IPS DF 6.9 (cell line): ENCODE results near the gene UBE2D2.

ENCODE experiments used
- DNase-seq: peaks from one replicate; pipeline ENCODE4 v3.0.0-alpha.2; 2013; ENCODE audit warnings: low read depth, low spot score
- H3K27ac ChIP-seq: one replicate; pipeline ENCODE4 v1.5.1; 2013; ENCODE audit warnings: low read length, control low read depth
- H3K27me3 ChIP-seq: 2 replicates; pipeline ENCODE4 v1.6.1; 2013; ENCODE audit warnings: mild to moderate bottlenecking, low read length; ENCODE audit not compliant: control insufficient read depth, insufficient read depth
- H3K36me3 ChIP-seq: 2 replicates; pipeline ENCODE4 v1.6.1; 2013; ENCODE audit warnings: low read length; ENCODE audit not compliant: control insufficient read depth, insufficient read depth
- H3K4me1 ChIP-seq: 2 replicates; pipeline ENCODE4 v1.6.1; 2013; ENCODE audit warnings: low read length; ENCODE audit not compliant: control insufficient read depth, insufficient read depth
- H3K4me3 ChIP-seq: 2 replicates; pipeline ENCODE4 v1.5.1; 2013; ENCODE audit warnings: mild to moderate bottlenecking, low read length
- H3K9me3 ChIP-seq: 2 replicates; pipeline ENCODE4 v1.6.1; 2013; ENCODE audit warnings: low read length, inconsistent platforms; ENCODE audit not compliant: control insufficient read depth, insufficient read depth
- WGBS: extraction: QIAGEN DNeasy Blood & Tissue Kit; methylation state at CpG from one replicate; pipeline ENCODE4 v1.1.7; 2013; ENCODE audit warnings: mixed read lengths, missing lambda C conversion rate; ENCODE audit not compliant: insufficient read length, insufficient coverage; 5-methylcytosine and 5-hydroxymethylcytosine counted together

The UBE2D2 gene

GRCh38 chr5:139636207-139636792 is 75.2 kb downstream of the UBE2D2 start:
- Histone ChIP-seq H3K9me3 (no peaks in the 10 kb centered on the region), H3K4me3 (no peak overlapping the region), H3K27ac (no peak overlapping the region), H3K36me3 (no peaks in the 10 kb centered on the region), H3K27me3 (no peaks in the 10 kb centered on the region), H3K4me1 (peaks cover 29% of the 10 kb centered on the region)
- WGBS: no CpG with 5 or more reads among the region's 2 CpGs
- no peak for DNase-seq

GRCh38 chr5:139636975-139637408 is 75.9 kb downstream of the UBE2D2 start:
- no peaks in the 10 kb centered on the region for H3K36me3 ChIP-seq
- WGBS: no CpG with 5 or more reads among the region's 6 CpGs
- no peak for DNase-seq

GRCh38 chr5:139637438-139638089 is 76.4 kb downstream of the UBE2D2 start:
- no CpG with 5 or more reads among the region's 62 CpGs for WGBS
- DNase-seq: no peak
- H3K9me3 ChIP-seq: no peaks in the 10 kb centered on the region
- no peaks in the 10 kb centered on the region for H3K36me3 ChIP-seq
- H3K27ac ChIP-seq: no peak overlapping the region
- H3K4me3 ChIP-seq: peak overlapping the region; percentile 64; the same call in 1 of the 2 replicates
- no peaks in the 10 kb centered on the region for H3K27me3 ChIP-seq
- peaks cover 29% of the 10 kb centered on the region for H3K4me1 ChIP-seq

More at GRCh38 chr5:139636975-139637408, 75.9 kb downstream of the UBE2D2 start:
- Histone ChIP-seq H3K27me3 (no peaks in the 10 kb centered on the region), H3K4me1 (peaks cover 29% of the 10 kb centered on the region), H3K4me3 (peak overlapping the region; percentile 13; the same call in 1 of the 2 replicates), H3K9me3 (no peaks in the 10 kb centered on the region), H3K27ac (no peak overlapping the region)

- Histone ChIP-seq H3K27ac (no peak overlapping the region), H3K4me1 (peaks cover 31% of the 10 kb centered on the region)
- no CpG with 5 or more reads among the region's 23 CpGs for WGBS
Measured at GRCh38 chr5:139638090-139638735, 77.1 kb downstream of the UBE2D2 start.

GRCh38 chr5:139638736-139639618 is 77.8 kb downstream of the UBE2D2 start:
- H3K36me3 ChIP-seq: no peaks in the 10 kb centered on the region
- peaks cover 31% of the 10 kb centered on the region for H3K4me1 ChIP-seq
- H3K27me3 ChIP-seq: no peaks in the 10 kb centered on the region
- no peak overlapping the region for H3K4me3 ChIP-seq
- no peaks in the 10 kb centered on the region for H3K9me3 ChIP-seq
- no peak for DNase-seq
- WGBS: no CpG with 5 or more reads among the region's 12 CpGs
- no peak overlapping the region for H3K27ac ChIP-seq

More at GRCh38 chr5:139638090-139638735, 77.1 kb downstream of the UBE2D2 start:
- Histone ChIP-seq H3K9me3 (no peaks in the 10 kb centered on the region), H3K27me3 (no peaks in the 10 kb centered on the region), H3K36me3 (no peaks in the 10 kb centered on the region), H3K4me3 (peak overlapping the region; percentile 64; the same call in 1 of the 2 replicates)
- DNase-seq: no peak

- WGBS: no CpG with 5 or more reads among the region's 11 CpGs
- Histone ChIP-seq H3K4me1 (peaks cover 31% of the 10 kb centered on the region), H3K27ac (no peak overlapping the region), H3K9me3 (no peaks in the 10 kb centered on the region), H3K4me3 (no peak overlapping the region), H3K27me3 (no peaks in the 10 kb centered on the region), H3K36me3 (no peaks in the 10 kb centered on the region)
- no peak for DNase-seq
Measured at GRCh38 chr5:139639619-139640380, 78.7 kb downstream of the UBE2D2 start.

GRCh38 chr5:139640421-139641115 is 79.4 kb downstream of the UBE2D2 start:
- WGBS: no CpG with 5 or more reads among the region's 13 CpGs
- Histone ChIP-seq H3K4me3 (no peak overlapping the region), H3K9me3 (no peaks in the 10 kb centered on the region), H3K36me3 (no peaks in the 10 kb centered on the region), H3K4me1 (peaks cover 31% of the 10 kb centered on the region), H3K27ac (no peak overlapping the region), H3K27me3 (no peaks in the 10 kb centered on the region)
- DNase-seq: no peak

- no peak overlapping the region for H3K27ac ChIP-seq
- no peak overlapping the region for H3K4me3 ChIP-seq
- no peaks in the 10 kb centered on the region for H3K36me3 ChIP-seq
- no peaks in the 10 kb centered on the region for H3K9me3 ChIP-seq
- no peak for DNase-seq
- WGBS: no CpG with 5 or more reads among the region's 6 CpGs
- H3K4me1 ChIP-seq: peaks cover 26% of the 10 kb centered on the region
- peaks cover 3% of the 10 kb centered on the region for H3K27me3 ChIP-seq
Measured at GRCh38 chr5:139641116-139642080, 80.3 kb downstream of the UBE2D2 start.
